ENCODE data around the gene INIP.
"Not testable (repeated sequence)": the region's sequence is repeated elsewhere in the genome, so short reads cannot be mapped to it uniquely, and the experiment has no call there.

INIP gene

GRCh38 chr9:112734892-112735291 lies 17.0 kb upstream of the INIP start:
- DNase-seq: no peak

GRCh38 chr9:112731971-112732370 lies 14.1 kb upstream of the INIP start:
- DNase-seq: no peak

GRCh38 chr9:112728401-112728800 lies 10.5 kb upstream of the INIP start:
- no peak for DNase-seq

GRCh38 chr9:112726428-112726827 lies 8.5 kb upstream of the INIP start:
- DNase-seq: no peak

- no peak for DNase-seq
Measured at GRCh38 chr9:112725961-112726360, 8.0 kb upstream of the INIP start.

GRCh38 chr9:112722749-112723148 lies 4.8 kb upstream of the INIP start:
- DNase-seq: not testable (repeated sequence)

GRCh38 chr9:112720113-112720780 lies 2.3 kb upstream of the INIP start:
- DNase-seq: no peak

- peak; percentile 20 for DNase-seq
Measured at GRCh38 chr9:112719696-112720095, 1.8 kb upstream of the INIP start.

GRCh38 chr9:112719241-112719691 lies 1.3 kb upstream of the INIP start:
- DNase-seq: peak; percentile 46

- no peak for DNase-seq
Measured at GRCh38 chr9:112712678-112713077, 5.2 kb downstream of the INIP start.

GRCh38 chr9:112711050-112711689 lies 6.7 kb downstream of the INIP start:
- DNase-seq: peak; percentile 41

- DNase-seq: peak; percentile 68
Measured at GRCh38 chr9:112705768-112706427, 12.0 kb downstream of the INIP start.

- DNase-seq: no peak
Measured at GRCh38 chr9:112703304-112703703, 14.6 kb downstream of the INIP start.

GRCh38 chr9:112700085-112700484 lies 17.8 kb downstream of the INIP start:
- DNase-seq: peak; percentile 20

GRCh38 chr9:112699230-112699629 lies 18.7 kb downstream of the INIP start:
- DNase-seq: no peak

GRCh38 chr9:112696461-112696860 lies 21.5 kb downstream of the INIP start:
- no peak for DNase-seq

GRCh38 chr9:112694706-112695555 lies 23.0 kb downstream of the INIP start:
- DNase-seq: no peak

GRCh38 chr9:112689161-112689740 lies 28.7 kb downstream of the INIP start:
- no peak for DNase-seq

GRCh38 chr9:112680731-112681402 lies 37.0 kb downstream of the INIP start:
- DNase-seq: no peak

- DNase-seq: no peak
Measured at GRCh38 chr9:112677040-112677439, 40.9 kb downstream of the INIP start.

GRCh38 chr9:112673221-112673620 lies 44.7 kb downstream of the INIP start:
- DNase-seq: not testable (repeated sequence)

GRCh38 chr9:112670991-112671625 lies 46.8 kb downstream of the INIP start:
- no peak for DNase-seq

All from fibroblast of skin of right biceps (primary cell).